Stimulated activated naive CD4-positive, alpha-beta T cell treated with Interleukin-2 at 50 U/mL for 16 hours (primary cell): ENCODE results near the gene TTR.

ENCODE experiments used
- DNase-seq: peaks from one replicate; lab custom pipeline; 2025; lab: John Stamatoyannopoulos, UW

TTR gene

GRCh38 chr18:31616586-31616985, 24.9 kb downstream of the TTR start:
- DNase-seq, result no peak

- DNase-seq, result no peak
These were observed 25.5 kb downstream of the TTR start for GRCh38 chr18:31617031-31617717.

DNA sequence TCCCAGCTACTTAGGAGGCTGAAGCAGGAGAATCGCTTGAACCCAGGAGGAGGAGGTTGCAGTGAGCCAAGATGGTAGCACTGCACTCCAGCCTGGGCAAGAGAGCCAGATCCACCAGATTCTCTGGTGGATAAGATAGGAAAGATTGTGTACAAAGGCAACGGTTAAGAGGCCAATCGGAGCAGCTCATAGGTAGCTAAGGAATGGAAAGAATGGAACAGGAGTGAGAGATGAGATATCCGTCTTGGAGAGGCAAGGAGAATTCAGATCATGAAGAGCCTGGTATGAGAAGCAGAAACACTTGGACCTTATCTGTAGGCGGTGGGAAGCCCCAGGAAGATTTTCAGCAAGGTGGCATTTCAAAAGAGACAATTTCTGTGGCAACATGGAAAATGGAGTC, 27.1 kb downstream of the TTR start:
- DNase-seq, result no peak

GRCh38 chr18:31619291-31619690, 27.6 kb downstream of the TTR start:
- no peak for DNase-seq

- DNase-seq, result no peak
These were observed 33.4 kb downstream of the TTR start for GRCh38 chr18:31624892-31625640.

DNA sequence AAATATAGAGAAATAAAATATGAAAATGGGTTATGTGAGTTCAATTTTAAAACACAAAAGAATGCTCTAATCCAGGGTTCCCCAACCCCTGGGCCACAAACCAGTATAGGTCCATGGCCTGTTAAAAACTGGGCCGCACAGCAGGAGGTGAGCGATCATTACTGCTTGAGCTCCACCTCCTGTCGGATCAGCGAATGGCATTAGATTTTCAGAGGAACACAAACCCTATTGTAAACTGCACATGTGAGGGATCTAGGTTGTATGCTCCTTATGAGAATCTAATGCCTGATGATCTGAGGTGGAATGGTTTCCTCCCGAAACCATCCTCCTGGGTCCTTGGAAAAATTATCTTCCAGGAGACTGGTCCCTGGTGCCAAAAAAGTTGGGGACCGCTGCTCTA, 34.7 kb downstream of the TTR start:
- no peak for DNase-seq

GRCh38 chr18:31630549-31630948, 38.9 kb downstream of the TTR start:
- DNase-seq, result no peak

DNA sequence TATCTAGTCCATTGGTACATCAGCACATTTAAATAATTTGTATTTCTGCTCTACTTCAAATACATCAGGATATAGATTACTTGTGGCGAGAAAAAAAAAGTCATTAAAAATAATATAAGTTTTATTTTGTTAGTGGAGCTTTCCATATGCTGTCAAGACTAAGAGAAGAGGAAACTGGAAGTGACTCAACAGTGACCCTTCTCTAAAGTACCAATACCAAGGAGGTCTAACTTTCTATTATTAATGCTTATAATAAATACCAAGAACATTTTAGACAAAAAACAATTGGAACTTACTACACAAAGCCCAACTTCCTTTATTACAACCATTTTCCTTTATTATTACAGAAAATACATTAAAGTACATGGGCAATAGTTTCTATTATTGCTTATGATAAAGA, 39.8 kb downstream of the TTR start:
- no peak for DNase-seq

DNA sequence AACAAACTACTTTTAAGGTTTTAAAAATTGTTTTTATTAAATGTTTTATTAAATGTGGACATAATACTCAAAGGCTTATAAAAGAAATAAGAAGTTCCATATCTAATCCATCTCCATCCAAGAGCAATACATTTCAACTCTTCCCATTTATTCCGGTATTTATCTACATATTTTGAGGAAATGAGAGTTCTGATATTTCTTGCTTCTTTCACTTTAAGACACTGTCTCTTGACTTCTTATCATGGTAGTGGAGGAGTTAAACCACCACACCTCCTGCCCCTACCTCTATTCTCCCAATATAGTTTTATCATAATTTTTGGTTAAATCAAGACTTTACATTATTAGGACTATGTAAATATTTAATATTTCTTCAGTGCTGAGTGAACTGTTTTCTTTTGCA, 40.7 kb downstream of the TTR start:
- DNase-seq, result no peak

- DNase-seq, result no peak
These were observed 42.0 kb downstream of the TTR start for GRCh38 chr18:31633392-31634330.

GRCh38 chr18:31634331-31634713, 42.6 kb downstream of the TTR start:
- DNase-seq, result no peak

DNA sequence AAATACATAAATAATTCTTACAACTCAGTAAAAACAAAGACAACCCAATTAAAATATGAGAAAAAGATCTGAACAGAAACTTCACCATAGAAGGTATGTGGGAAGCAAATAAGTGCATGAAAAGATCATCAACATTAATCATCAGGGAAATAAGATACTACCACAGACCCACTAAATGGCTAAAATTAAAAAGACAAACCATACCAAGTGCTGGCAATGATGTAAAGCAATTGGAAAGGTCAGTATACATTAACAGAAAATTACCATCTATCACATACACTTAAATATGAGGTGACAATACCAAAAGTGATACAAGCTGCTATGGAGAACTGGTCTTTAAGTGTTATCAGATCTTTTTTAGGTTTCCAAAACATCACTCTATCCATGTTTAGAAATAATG, 44.7 kb downstream of the TTR start:
- no peak for DNase-seq

DNA sequence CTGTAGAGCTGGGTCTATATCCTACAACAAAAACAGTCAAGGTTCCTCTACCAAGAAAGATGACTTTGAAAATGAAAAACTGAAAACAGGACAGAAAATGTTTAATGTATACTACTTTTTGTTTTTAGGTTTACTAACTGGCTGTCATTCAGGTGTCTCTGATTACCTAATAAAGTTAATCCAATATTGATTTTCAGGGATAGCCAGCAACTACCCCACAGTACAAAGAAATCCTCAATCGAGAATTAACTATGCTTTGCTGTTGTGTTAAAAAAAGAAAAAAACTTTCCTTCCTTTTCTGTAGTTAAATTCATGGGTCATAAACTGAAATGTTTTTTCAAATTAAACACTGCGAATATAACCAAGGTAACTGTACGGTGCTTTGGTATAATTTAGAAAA, 45.8 kb downstream of the TTR start:
- no peak for DNase-seq

DNA sequence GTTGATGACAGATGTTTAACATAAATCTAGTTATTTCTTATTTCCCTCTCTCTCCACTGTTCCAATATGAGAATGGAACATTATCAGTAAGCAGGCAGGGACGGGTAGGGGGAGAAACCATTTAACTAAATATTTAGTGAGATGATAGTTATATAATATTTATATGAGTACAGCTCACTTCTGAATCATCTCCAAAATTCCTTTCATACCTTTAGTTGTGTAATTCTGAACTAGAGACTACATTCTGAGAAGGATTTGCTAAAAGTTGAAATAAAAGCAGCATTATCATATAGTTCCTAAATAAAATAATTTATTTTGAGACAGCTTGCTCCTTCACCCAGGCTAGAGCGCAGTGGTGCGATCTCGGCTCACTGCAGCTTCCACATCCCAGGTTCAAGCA, 51.3 kb downstream of the TTR start:
- DNase-seq, result no peak

DNA sequence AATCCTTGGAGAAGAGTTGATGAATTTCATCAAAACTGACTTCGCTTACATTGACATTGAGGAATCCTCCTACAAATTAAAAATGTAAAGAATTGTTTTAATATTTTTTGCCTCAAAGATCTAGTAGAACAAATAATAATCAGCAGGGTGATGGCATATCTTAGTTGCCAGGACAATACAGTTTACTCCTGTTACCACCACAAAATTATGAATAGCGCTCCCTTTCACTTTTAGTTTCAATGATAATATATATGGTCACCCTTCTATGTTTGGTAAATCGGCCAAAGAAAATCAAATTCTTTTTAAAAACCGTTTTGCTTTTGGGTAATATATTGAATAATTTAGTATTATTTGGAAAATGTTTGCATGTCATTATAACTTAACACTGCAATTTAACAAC, 53.7 kb downstream of the TTR start:
- no peak for DNase-seq

GRCh38 chr18:31646332-31647126, 54.9 kb downstream of the TTR start:
- no peak for DNase-seq

DNA sequence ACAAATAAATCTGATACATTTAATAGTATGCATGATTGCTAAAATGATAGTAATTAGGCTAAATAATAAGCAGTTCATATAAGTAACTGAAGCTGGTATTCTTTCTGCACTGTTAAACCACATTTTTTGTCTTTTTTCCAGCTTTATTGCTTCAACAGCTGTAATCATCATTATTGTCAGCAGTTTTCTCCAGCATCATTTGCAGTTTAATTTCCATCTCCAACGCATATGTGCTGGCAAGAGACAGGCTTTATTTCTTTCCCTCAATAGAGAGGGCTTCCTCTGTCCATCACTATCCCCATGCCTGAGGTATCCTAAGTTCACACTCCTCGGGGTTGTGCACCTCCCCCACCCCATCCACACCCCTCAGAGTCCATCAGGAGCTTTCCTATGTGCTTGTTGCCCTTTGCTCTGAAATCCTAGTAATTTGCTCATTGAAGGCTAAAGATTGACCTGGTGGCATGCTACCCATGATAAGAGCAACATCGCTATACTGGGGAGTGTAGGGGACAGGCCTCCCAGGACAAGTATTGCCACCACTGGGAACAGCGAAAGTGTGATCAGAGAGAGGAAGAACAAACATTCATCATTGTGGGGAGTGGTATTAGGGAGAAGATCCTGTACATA, 55.6 kb downstream of the TTR start:
- DNase-seq, result no peak
